HG03025 (cell line): Measurements from ENCODE around the gene MSI1.

ENCODE experiments used
- ATAC-seq: cut with Tn5 transposase; IDR thresholded peaks from one replicate; pipeline ENCODE4 v1.9.1; 2021; ENCODE audit warnings: mild to moderate bottlenecking, moderate library complexity; ENCODE audit not compliant: unreplicated experiment, low FRiP score

Gene MSI1

GRCh38 chr12:120368789-120369602 is at the start of gene MSI1:
Gene MSI1 (minus strand): TSS chr12:120369164. CDS start chr12:120369091, 73 bp downstream.
- ATAC-seq = no peak

- ATAC-seq = no peak
These were observed 49.1 kb upstream of the MSI1 start for GRCh38 chr12:120417917-120418580.

GRCh38 chr12:120416490-120417216 is 47.7 kb upstream of the MSI1 start:
- ATAC-seq = no peak

- ATAC-seq = no peak
These were observed 45.1 kb upstream of the MSI1 start for GRCh38 chr12:120413901-120414695.

- no peak for ATAC-seq
These were observed 43.5 kb upstream of the MSI1 start for GRCh38 chr12:120412421-120412820.

- ATAC-seq = no peak
These were observed 39.8 kb upstream of the MSI1 start for GRCh38 chr12:120408771-120409170.

GRCh38 chr12:120406553-120406952 is 37.6 kb upstream of the MSI1 start:
- no peak for ATAC-seq

- no peak for ATAC-seq
These were observed 37.1 kb upstream of the MSI1 start for GRCh38 chr12:120406069-120406468.

GRCh38 chr12:120404271-120404670 is 35.3 kb upstream of the MSI1 start:
- ATAC-seq = no peak

- no peak for ATAC-seq
These were observed 34.9 kb upstream of the MSI1 start for GRCh38 chr12:120403869-120404268.

- ATAC-seq = no peak
These were observed 33.3 kb upstream of the MSI1 start for GRCh38 chr12:120402217-120402616.

- ATAC-seq = no peak
These were observed 30.6 kb upstream of the MSI1 start for GRCh38 chr12:120399531-120399930.

- ATAC-seq = no peak
These were observed 29.0 kb upstream of the MSI1 start for GRCh38 chr12:120397824-120398540.

GRCh38 chr12:120394483-120395367 is 25.8 kb upstream of the MSI1 start:
- no peak for ATAC-seq

- ATAC-seq = no peak
These were observed 21.7 kb upstream of the MSI1 start for GRCh38 chr12:120390540-120391120.

GRCh38 chr12:120388691-120389481 is 19.9 kb upstream of the MSI1 start:
- ATAC-seq = no peak

GRCh38 chr12:120381752-120382419 is 12.9 kb upstream of the MSI1 start:
- no peak for ATAC-seq
